WTC11 (cell line): ENCODE measurements around the gene SMYD3. TPM values are rescaled to one million over a fixed set of nuclear protein-coding genes. Genes with fewer than 3 reads are reported as not detected.

Experiments
- ATAC-seq: fragments of 200-7000 bp; cut with Tn5 transposase; 2 replicates; pipeline ENCODE4 v1.10.0; 2021; ENCODE audit warnings: mild to moderate bottlenecking, moderate library complexity
- CTCF ChIA-PET: fragments of 300-600 bp; sonication (Branson Sonifier 250); formaldehyde crosslinking; loops from one replicate; lab custom pipeline; 2021; ENCODE audit warnings: antibody characterized with exemption; lab: Charles Lee
- POLR2A ChIA-PET: fragments of 350-600 bp; sonication (Branson Sonifier 250); formaldehyde crosslinking; loops from one replicate; lab custom pipeline; 2021; ENCODE audit warnings: antibody characterized with exemption; lab: Charles Lee
- DNase-seq: peaks from one replicate; pipeline ENCODE4 v3.0.0; 2021; ENCODE audit warnings: low spot score
- H3K27ac Mint-ChIP-seq: 2 replicates; pipeline ENCODE4 v1.8.0; 2021; ENCODE audit warnings: mixed read lengths
- H3K27me3 Mint-ChIP-seq: 2 replicates; pipeline ENCODE4 v1.8.0; 2021; ENCODE audit warnings: low read depth, mild to moderate bottlenecking, moderate library complexity, mixed read lengths
- H3K36me3 Mint-ChIP-seq: 2 replicates; pipeline ENCODE4 v1.8.0; 2021; ENCODE audit warnings: mixed read lengths
- H3K4me1 Mint-ChIP-seq: 2 replicates; pipeline ENCODE4 v1.8.0; 2022; ENCODE audit warnings: mixed read lengths
- H3K4me3 Mint-ChIP-seq: 2 replicates; pipeline ENCODE4 v1.8.0; 2021; ENCODE audit warnings: mild to moderate bottlenecking, moderate library complexity, mixed read lengths
- H3K9me3 Mint-ChIP-seq: 2 replicates; pipeline ENCODE4 v1.8.0; 2021; ENCODE audit warnings: mixed read lengths
- ATF1 ChIP-seq: sonication (generic); formaldehyde crosslinking; IDR thresholded peaks from 2 replicates; pipeline ENCODE4 v1.8.1; 2023; ENCODE audit warnings: mild to moderate bottlenecking, moderate library complexity, missing genetic modification reagents
- CREM ChIP-seq: sonication (generic); formaldehyde crosslinking; IDR thresholded peaks from 2 replicates; pipeline ENCODE4 v1.8.1; 2022; ENCODE audit warnings: mild to moderate bottlenecking, missing genetic modification reagents, moderate library complexity
- E2F1 ChIP-seq: sonication (generic); formaldehyde crosslinking; IDR thresholded peaks from 2 replicates; pipeline ENCODE4 v1.8.0; 2022; ENCODE audit warnings: mild to moderate bottlenecking, missing genetic modification reagents
- HMGA2 ChIP-seq: fragments of 250-450 bp; sonication (Bioruptor Pico); IDR thresholded peaks from 2 replicates; pipeline ENCODE4 v1.4.0; 2021; ENCODE audit warnings: mild to moderate bottlenecking, moderate library complexity
- MLX ChIP-seq: sonication (generic); formaldehyde crosslinking; IDR thresholded peaks from 2 replicates; pipeline ENCODE4 v1.8.1; 2023; ENCODE audit warnings: mild to moderate bottlenecking, missing genetic modification reagents, moderate library complexity
- MXD4 ChIP-seq: fragments of 250-450 bp; sonication (Bioruptor Pico); IDR thresholded peaks from 2 replicates; pipeline ENCODE4 v1.8.0; 2021; ENCODE audit warnings: mild to moderate bottlenecking, moderate library complexity, borderline replicate concordance
- NFATC4 ChIP-seq: fragments of 250-450 bp; sonication (Bioruptor Pico); IDR thresholded peaks from 2 replicates; pipeline ENCODE4 v1.9.0; 2021; ENCODE audit warnings: mild to moderate bottlenecking
- NFE2L1 ChIP-seq: sonication (generic); formaldehyde crosslinking; IDR thresholded peaks from 2 replicates; pipeline ENCODE4 v1.8.1; 2023; ENCODE audit warnings: missing genetic modification reagents
- NR3C1 ChIP-seq: sonication (generic); formaldehyde crosslinking; conservative IDR thresholded peaks from 2 replicates; pipeline ENCODE4 v1.8.1; 2023; ENCODE audit warnings: low read depth, mild to moderate bottlenecking, missing genetic modification reagents
- OVOL2 ChIP-seq: fragments of 250-450 bp; sonication (Bioruptor Pico); IDR thresholded peaks from 2 replicates; pipeline ENCODE4 v1.9.0; 2021; ENCODE audit warnings: mild to moderate bottlenecking, borderline replicate concordance
- TEAD1 ChIP-seq: sonication (generic); formaldehyde crosslinking; IDR thresholded peaks from 2 replicates; pipeline ENCODE4 v1.8.0; 2022; ENCODE audit warnings: mild to moderate bottlenecking, missing genetic modification reagents
- TEAD4 ChIP-seq: sonication (generic); formaldehyde crosslinking; IDR thresholded peaks from 2 replicates; pipeline ENCODE4 v1.8.0; 2022; ENCODE audit warnings: mild to moderate bottlenecking, missing genetic modification reagents
- ZBTB21 ChIP-seq: sonication (generic); formaldehyde crosslinking; IDR thresholded peaks from 2 replicates; pipeline ENCODE4 v1.8.1; 2023; ENCODE audit warnings: mild to moderate bottlenecking, missing genetic modification reagents, borderline replicate concordance
- ZNF138 ChIP-seq: sonication (generic); formaldehyde crosslinking; conservative IDR thresholded peaks from 2 replicates; pipeline ENCODE4 v1.8.1; 2022; ENCODE audit warnings: mild to moderate bottlenecking, moderate library complexity, missing genetic modification reagents
- ZNF219 ChIP-seq: sonication (generic); formaldehyde crosslinking; IDR thresholded peaks from 2 replicates; pipeline ENCODE4 v1.8.0; 2023; ENCODE audit warnings: missing genetic modification reagents, mild to moderate bottlenecking, borderline replicate concordance
- ZNF232 ChIP-seq: sonication (generic); formaldehyde crosslinking; IDR thresholded peaks from 2 replicates; pipeline ENCODE4 v1.8.0; 2022; ENCODE audit warnings: mild to moderate bottlenecking, missing genetic modification reagents
- ZNF317 ChIP-seq: sonication (generic); formaldehyde crosslinking; IDR thresholded peaks from 2 replicates; pipeline ENCODE4 v1.8.1; 2023; ENCODE audit warnings: low read depth, mild to moderate bottlenecking, moderate library complexity, missing genetic modification reagents, borderline replicate concordance
- ZNF396 ChIP-seq: fragments of 250-450 bp; sonication (Bioruptor Pico); IDR thresholded peaks from 2 replicates; pipeline ENCODE4 v1.8.0; 2021; ENCODE audit warnings: mild to moderate bottlenecking, moderate library complexity, borderline replicate concordance
- ZNF425 ChIP-seq: fragments of 250-450 bp; sonication (Bioruptor Pico); conservative IDR thresholded peaks from 2 replicates; pipeline ENCODE4 v1.9.0; 2021; ENCODE audit warnings: mild to moderate bottlenecking
- total RNA-seq: library from RNA; stranded (reverse); gene quantifications from 3 replicates; pipeline ENCODE4 v1.2.3, GENCODE V29; 2021
- TF ChIP-seq, protein P1 (sequence below): sonication (generic); formaldehyde crosslinking; IDR thresholded peaks from 2 replicates; pipeline ENCODE4 v1.8.0; 2023; ENCODE audit warnings: missing genetic modification reagents, mild to moderate bottlenecking, borderline replicate concordance
- TF ChIP-seq, protein P2 (sequence below): sonication (generic); formaldehyde crosslinking; conservative IDR thresholded peaks from 2 replicates; pipeline ENCODE4 v1.8.1; 2022; ENCODE audit warnings: mild to moderate bottlenecking, missing genetic modification reagents
- TF ChIP-seq, protein P3 (sequence below): sonication (generic); formaldehyde crosslinking; IDR thresholded peaks from 2 replicates; pipeline ENCODE4 v1.8.1; 2022; ENCODE audit warnings: missing genetic modification reagents, borderline replicate concordance

The SMYD3 gene
- total RNA-seq, 1 experiment from 2014 or later, result 21.4 TPM

- ATAC-seq (no peak), DNase-seq (no peak)
- ChIA-PET POLR2A (no interaction called here), CTCF (no interaction called here)
- Mint-ChIP-seq H3K27ac (no peak overlapping the region), H3K36me3 (no peaks in the 10 kb centered on the region), H3K9me3 (peaks cover 8% of the 10 kb centered on the region), H3K27me3 (no peaks in the 10 kb centered on the region), H3K4me1 (peaks cover 14% of the 10 kb centered on the region), H3K4me3 (no peak overlapping the region)
- TF ChIP-seq ZNF425 (CRISPR knock-in tag) (no peak), OVOL2 (CRISPR knock-in tag) (no peak), TEAD4 (CRISPR knock-in tag) (no peak), HMGA2 (no peak), ATF1 (CRISPR knock-in tag) (no peak), ZNF232 (CRISPR knock-in tag) (no peak), NFE2L1 (CRISPR knock-in tag) (no peak), TEAD1 (CRISPR knock-in tag) (no peak), ZNF396 (CRISPR knock-in tag) (no peak), CREM (CRISPR knock-in tag) (no peak), ZNF317 (CRISPR knock-in tag) (no peak), E2F1 (no peak), ZBTB21 (CRISPR knock-in tag) (no peak), MXD4 (CRISPR knock-in tag) (no peak), NR3C1 (CRISPR knock-in tag) (no peak), ZNF219 (CRISPR knock-in tag) (no peak)
- TF ChIP-seq, protein P1, sequence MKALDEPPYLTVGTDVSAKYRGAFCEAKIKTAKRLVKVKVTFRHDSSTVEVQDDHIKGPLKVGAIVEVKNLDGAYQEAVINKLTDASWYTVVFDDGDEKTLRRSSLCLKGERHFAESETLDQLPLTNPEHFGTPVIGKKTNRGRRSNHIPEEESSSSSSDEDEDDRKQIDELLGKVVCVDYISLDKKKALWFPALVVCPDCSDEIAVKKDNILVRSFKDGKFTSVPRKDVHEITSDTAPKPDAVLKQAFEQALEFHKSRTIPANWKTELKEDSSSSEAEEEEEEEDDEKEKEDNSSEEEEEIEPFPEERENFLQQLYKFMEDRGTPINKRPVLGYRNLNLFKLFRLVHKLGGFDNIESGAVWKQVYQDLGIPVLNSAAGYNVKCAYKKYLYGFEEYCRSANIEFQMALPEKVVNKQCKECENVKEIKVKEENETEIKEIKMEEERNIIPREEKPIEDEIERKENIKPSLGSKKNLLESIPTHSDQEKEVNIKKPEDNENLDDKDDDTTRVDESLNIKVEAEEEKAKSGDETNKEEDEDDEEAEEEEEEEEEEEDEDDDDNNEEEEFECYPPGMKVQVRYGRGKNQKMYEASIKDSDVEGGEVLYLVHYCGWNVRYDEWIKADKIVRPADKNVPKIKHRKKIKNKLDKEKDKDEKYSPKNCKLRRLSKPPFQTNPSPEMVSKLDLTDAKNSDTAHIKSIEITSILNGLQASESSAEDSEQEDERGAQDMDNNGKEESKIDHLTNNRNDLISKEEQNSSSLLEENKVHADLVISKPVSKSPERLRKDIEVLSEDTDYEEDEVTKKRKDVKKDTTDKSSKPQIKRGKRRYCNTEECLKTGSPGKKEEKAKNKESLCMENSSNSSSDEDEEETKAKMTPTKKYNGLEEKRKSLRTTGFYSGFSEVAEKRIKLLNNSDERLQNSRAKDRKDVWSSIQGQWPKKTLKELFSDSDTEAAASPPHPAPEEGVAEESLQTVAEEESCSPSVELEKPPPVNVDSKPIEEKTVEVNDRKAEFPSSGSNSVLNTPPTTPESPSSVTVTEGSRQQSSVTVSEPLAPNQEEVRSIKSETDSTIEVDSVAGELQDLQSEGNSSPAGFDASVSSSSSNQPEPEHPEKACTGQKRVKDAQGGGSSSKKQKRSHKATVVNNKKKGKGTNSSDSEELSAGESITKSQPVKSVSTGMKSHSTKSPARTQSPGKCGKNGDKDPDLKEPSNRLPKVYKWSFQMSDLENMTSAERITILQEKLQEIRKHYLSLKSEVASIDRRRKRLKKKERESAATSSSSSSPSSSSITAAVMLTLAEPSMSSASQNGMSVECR, result no peak
- TF ChIP-seq, protein P2, sequence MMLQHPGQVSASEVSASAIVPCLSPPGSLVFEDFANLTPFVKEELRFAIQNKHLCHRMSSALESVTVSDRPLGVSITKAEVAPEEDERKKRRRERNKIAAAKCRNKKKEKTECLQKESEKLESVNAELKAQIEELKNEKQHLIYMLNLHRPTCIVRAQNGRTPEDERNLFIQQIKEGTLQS (CRISPR knock-in tag), result no peak
These were observed 791.1 kb downstream of the SMYD3 start for GRCh38 chr1:245715970-245716369.

DNA sequence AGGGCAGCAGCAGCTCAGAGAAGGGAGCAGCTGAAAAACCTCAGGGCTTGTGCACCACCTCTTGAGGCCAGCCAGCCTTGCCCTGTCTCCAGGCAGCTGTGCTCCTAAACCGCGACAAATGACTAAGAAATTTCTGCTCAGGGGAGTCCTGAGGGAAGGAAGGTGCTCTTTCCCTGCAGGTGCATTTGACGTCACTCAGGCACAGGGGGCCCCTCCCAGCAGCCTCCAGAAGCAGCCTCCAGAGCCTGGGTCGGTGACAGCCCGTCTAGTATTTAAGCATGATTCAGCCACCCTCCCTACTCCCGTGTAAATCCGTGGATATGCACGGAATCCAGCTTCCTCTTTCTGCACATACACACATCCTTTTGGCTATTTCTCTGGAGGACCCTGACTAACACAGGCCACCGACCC lies 791.8 kb downstream of the SMYD3 start:
- no peaks in the 10 kb centered on the region for H3K36me3 Mint-ChIP-seq
- ChIA-PET POLR2A (no interaction called here), CTCF (interaction anchor here (1.2 kb wide), 1 partner anchor 27 kb away, joined by 4 read pairs; no protein-coding TSS in a partner anchor)
- H3K9me3 Mint-ChIP-seq, result peaks cover 8% of the 10 kb centered on the region
- no peak overlapping the region for H3K4me3 Mint-ChIP-seq
- ATAC-seq, result no peak
- no peak overlapping the region for H3K27ac Mint-ChIP-seq
- H3K4me1 Mint-ChIP-seq, result peaks cover 16% of the 10 kb centered on the region
- no peak for DNase-seq
- H3K27me3 Mint-ChIP-seq, result no peaks in the 10 kb centered on the region
- TF ChIP-seq ZNF138 (CRISPR knock-in tag) (no peak), MLX (no peak), NFE2L1 (CRISPR knock-in tag) (no peak), MXD4 (CRISPR knock-in tag) (no peak), CREM (CRISPR knock-in tag) (no peak), ZNF425 (CRISPR knock-in tag) (no peak), NFATC4 (CRISPR knock-in tag) (no peak)
- TF ChIP-seq, protein P3, sequence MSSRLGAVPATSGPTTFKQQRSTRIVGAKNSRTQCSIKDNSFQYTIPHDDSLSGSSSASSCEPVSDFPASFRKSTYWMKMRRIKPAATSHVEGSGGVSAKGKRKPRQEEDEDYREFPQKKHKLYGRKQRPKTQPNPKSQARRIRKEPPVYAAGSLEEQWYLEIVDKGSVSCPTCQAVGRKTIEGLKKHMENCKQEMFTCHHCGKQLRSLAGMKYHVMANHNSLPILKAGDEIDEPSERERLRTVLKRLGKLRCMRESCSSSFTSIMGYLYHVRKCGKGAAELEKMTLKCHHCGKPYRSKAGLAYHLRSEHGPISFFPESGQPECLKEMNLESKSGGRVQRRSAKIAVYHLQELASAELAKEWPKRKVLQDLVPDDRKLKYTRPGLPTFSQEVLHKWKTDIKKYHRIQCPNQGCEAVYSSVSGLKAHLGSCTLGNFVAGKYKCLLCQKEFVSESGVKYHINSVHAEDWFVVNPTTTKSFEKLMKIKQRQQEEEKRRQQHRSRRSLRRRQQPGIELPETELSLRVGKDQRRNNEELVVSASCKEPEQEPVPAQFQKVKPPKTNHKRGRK (CRISPR knock-in tag), result no peak
